Measurements from ENCODE around the gene CACNB2.

CACNB2 gene

DNA sequence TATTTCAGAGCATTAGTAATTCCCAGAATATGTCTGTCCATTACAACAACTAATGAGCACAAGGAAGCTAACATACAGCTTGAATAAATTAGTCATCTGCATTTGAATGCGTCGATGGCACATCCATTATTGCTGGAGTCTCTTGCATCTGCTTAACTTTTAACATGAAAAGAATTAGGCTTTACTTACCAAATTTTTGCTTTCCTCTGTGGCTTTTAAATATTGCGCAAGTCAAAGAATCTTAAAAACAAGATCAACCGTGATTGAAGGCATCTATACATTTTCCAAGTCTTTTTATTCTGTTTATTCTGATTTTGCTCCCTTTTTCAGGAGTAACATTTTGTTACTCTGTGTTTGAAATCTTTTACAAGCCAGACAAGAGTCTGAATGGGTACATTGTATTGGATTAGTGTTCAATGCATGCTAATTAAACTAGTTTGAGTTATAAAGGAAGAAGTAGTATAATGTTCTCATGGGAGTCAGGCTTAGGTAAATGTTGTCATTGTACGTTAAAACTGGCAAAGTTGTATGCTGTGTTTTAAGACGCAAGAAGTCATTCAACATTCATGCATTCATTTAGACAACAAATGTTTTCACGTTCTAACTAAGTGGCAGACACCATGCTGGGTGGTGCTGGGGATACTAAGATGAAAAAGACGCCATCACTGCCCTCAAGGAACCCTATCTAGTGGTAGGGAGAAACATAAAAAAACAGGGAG, 4.0 kb upstream of the CACNB2 start:
- H3K27ac ChIP-seq (ENCODE audit: low read depth, low read length): no peak overlapping the region
- H3K36me3 ChIP-seq (ENCODE audit: control insufficient read depth, low read length): no peaks in the 10 kb centered on the region
- no peaks in the 10 kb centered on the region for H4K20me1 ChIP-seq (ENCODE audit: control insufficient read depth, insufficient read depth, low read depth, low read length)
- no peaks in the 10 kb centered on the region for H3K79me2 ChIP-seq (ENCODE audit: control insufficient read depth, low read length)
- no peak overlapping the region for H3K4me3 ChIP-seq (ENCODE audit: low read length)
- no peaks in the 10 kb centered on the region for H3K9me3 ChIP-seq (ENCODE audit: control insufficient read depth, insufficient read depth, low read length)
- H3K27me3 ChIP-seq (ENCODE audit: control insufficient read depth, low read length): no peaks in the 10 kb centered on the region
- no peak overlapping the region for H3K4me2 ChIP-seq (ENCODE audit: low read length)
- H3K4me1 ChIP-seq (ENCODE audit: control insufficient read depth, low read length): no peaks in the 10 kb centered on the region
- TF ChIP-seq EZH2phosphoT487 (IDR thresholded peaks at IDR 0.05; ENCODE audit: borderline replicate concordance, low read length): no peak
- TF ChIP-seq, protein P1, sequence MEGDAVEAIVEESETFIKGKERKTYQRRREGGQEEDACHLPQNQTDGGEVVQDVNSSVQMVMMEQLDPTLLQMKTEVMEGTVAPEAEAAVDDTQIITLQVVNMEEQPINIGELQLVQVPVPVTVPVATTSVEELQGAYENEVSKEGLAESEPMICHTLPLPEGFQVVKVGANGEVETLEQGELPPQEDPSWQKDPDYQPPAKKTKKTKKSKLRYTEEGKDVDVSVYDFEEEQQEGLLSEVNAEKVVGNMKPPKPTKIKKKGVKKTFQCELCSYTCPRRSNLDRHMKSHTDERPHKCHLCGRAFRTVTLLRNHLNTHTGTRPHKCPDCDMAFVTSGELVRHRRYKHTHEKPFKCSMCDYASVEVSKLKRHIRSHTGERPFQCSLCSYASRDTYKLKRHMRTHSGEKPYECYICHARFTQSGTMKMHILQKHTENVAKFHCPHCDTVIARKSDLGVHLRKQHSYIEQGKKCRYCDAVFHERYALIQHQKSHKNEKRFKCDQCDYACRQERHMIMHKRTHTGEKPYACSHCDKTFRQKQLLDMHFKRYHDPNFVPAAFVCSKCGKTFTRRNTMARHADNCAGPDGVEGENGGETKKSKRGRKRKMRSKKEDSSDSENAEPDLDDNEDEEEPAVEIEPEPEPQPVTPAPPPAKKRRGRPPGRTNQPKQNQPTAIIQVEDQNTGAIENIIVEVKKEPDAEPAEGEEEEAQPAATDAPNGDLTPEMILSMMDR (IDR thresholded peaks at IDR 0.05; ENCODE audit: low read depth, low read length, poor library complexity, severe bottlenecking): no peak
- H3K9me2 ChIP-seq (replicated peaks; ENCODE audit: control insufficient read depth, low read length): no peaks in the 10 kb centered on the region
- H3F3A ChIP-seq (ENCODE audit: control insufficient read depth, insufficient read depth): no peaks in the 10 kb centered on the region

DNA sequence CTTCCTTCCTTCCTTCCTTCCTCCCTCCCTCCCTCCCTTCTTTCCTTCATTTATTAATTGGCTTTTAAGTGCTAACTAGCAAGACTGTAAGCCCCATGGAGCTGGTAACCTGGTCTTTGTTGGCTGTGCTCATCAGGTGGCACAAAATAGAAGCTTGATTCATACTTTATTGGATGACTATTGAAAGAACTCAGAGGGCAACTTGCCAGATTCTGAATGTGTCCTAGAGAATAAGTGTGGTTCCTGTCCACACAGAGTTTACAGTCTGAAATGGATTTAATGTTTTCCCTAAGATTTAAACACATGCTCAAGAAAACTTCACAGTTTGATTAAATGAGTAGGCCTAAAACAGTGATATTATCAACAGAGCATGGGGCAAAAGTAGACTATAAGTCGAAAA, 3.1 kb upstream of the CACNB2 start:
- H3K9me2 ChIP-seq (replicated peaks; ENCODE audit: control insufficient read depth, low read length): no peaks in the 10 kb centered on the region
- no peak overlapping the region for H3K27ac ChIP-seq (ENCODE audit: low read depth, low read length)
- no peaks in the 10 kb centered on the region for H4K20me1 ChIP-seq (ENCODE audit: control insufficient read depth, insufficient read depth, low read depth, low read length)
- H3K4me3 ChIP-seq (ENCODE audit: low read length): no peak overlapping the region
- no peaks in the 10 kb centered on the region for H3K79me2 ChIP-seq (ENCODE audit: control insufficient read depth, low read length)
- H3K36me3 ChIP-seq (ENCODE audit: control insufficient read depth, low read length): no peaks in the 10 kb centered on the region
- no peaks in the 10 kb centered on the region for H3K9me3 ChIP-seq (ENCODE audit: control insufficient read depth, insufficient read depth, low read length)
- TF ChIP-seq, protein P1 (IDR thresholded peaks at IDR 0.05; ENCODE audit: low read depth, low read length, poor library complexity, severe bottlenecking): no peak
- no peak for TF ChIP-seq EZH2phosphoT487 (IDR thresholded peaks at IDR 0.05; ENCODE audit: borderline replicate concordance, low read length)
- H3F3A ChIP-seq (ENCODE audit: control insufficient read depth, insufficient read depth): no peaks in the 10 kb centered on the region
- no peaks in the 10 kb centered on the region for H3K4me1 ChIP-seq (ENCODE audit: control insufficient read depth, low read length)
- no peak overlapping the region for H3K4me2 ChIP-seq (ENCODE audit: low read length)
- H3K27me3 ChIP-seq (ENCODE audit: control insufficient read depth, low read length): no peaks in the 10 kb centered on the region

DNA sequence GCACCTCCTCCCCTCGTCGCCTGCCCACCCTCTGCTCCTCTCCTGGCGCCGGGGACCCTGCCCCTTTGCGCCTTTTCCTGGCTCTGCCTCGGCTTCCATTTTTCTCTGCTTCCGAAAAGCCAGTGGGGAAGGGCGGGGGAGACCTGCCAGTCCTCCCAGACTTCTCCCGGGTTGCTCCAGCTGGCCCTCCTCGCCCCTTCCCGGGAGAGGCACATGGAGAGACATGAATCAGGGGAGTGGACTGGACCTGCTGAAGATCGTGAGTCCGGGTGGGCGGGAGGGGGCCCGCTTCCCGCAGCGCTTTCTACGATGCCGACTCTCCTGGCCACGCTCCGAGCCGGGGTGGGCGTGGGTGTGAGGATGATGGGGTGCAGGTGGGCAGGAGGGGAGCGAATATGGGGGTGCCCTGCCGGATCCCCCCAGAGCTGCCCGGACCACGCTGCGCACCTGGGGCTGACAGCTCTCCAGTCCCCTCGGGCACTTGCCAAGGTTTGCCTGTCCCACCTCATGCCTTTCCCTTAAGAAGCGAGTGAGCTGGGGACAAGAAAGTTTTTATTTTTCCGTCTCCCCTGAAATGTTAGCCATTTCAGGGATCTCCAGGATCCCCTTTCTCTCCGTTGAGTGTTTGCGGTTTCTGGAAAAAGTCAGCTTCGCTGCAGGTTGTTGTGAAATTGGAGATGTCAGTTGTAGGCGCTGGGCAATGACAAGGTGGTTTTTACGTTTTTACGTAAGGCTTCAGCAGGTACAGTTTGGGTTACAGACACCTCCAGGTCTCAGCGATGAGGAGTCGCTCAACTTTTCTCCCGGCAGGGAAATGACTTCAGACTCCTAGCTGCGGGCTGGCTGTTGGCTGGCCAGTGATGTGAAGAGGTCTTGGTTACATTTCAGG, 977 bp downstream of the CACNB2 start:
- Histone ChIP-seq H3K4me3 (ENCODE audit: low read length) (no peak overlapping the region), H3K4me2 (ENCODE audit: low read length) (no peak overlapping the region), H3K4me1 (ENCODE audit: control insufficient read depth, low read length) (no peaks in the 10 kb centered on the region), H3K36me3 (ENCODE audit: control insufficient read depth, low read length) (no peaks in the 10 kb centered on the region), H3K9me3 (ENCODE audit: control insufficient read depth, insufficient read depth, low read length) (no peaks in the 10 kb centered on the region), H4K20me1 (ENCODE audit: control insufficient read depth, insufficient read depth, low read depth, low read length) (no peaks in the 10 kb centered on the region), H3K27me3 (ENCODE audit: control insufficient read depth, low read length) (no peaks in the 10 kb centered on the region), H3K27ac (ENCODE audit: low read depth, low read length) (no peak overlapping the region), H3K79me2 (ENCODE audit: control insufficient read depth, low read length) (no peaks in the 10 kb centered on the region), H3K9me2 (replicated peaks; ENCODE audit: control insufficient read depth, low read length) (no peaks in the 10 kb centered on the region), H3F3A (ENCODE audit: control insufficient read depth, insufficient read depth) (no peaks in the 10 kb centered on the region)
- TF ChIP-seq EZH2phosphoT487 (IDR thresholded peaks at IDR 0.05; ENCODE audit: borderline replicate concordance, low read length): no peak
- TF ChIP-seq, protein P1 (IDR thresholded peaks at IDR 0.05; ENCODE audit: low read depth, low read length, poor library complexity, severe bottlenecking): no peak

Data from DOHH2 (cell line).